ENCODE measurements around the gene TMCO4.

TMCO4 gene

GRCh38 chr1:19728413-19729145, 71.1 kb downstream of the TMCO4 start:
- TF ChIP-seq CTCF (IDR thresholded peaks at IDR 0.05; ENCODE audit: poor library complexity, severe bottlenecking): no peak
- Histone ChIP-seq H3K4me3 (ENCODE audit: severe bottlenecking) (no peak overlapping the region), H3K9me3 (ENCODE audit: severe bottlenecking) (no peaks in the 10 kb centered on the region), H3K4me1 (ENCODE audit: insufficient read depth, poor library complexity, severe bottlenecking) (no peaks in the 10 kb centered on the region), H3K27me3 (ENCODE audit: insufficient read depth, poor library complexity, severe bottlenecking) (no peaks in the 10 kb centered on the region), H3K27ac (ENCODE audit: poor library complexity, severe bottlenecking) (no peak overlapping the region), H3K36me3 (ENCODE audit: low read depth) (no peaks in the 10 kb centered on the region)
- DNase-seq (ENCODE audit: low spot score): no peak
- no peak for ATAC-seq (ENCODE audit: low read depth)

- TF ChIP-seq CTCF (IDR thresholded peaks at IDR 0.05; ENCODE audit: poor library complexity, severe bottlenecking): no peak
- no peaks in the 10 kb centered on the region for H3K27me3 ChIP-seq (ENCODE audit: insufficient read depth, poor library complexity, severe bottlenecking)
- no peak for ATAC-seq (ENCODE audit: low read depth)
Observed at GRCh38 chr1:19725606-19726005, 74.1 kb downstream of the TMCO4 start.

GRCh38 chr1:19723874-19724273, 75.8 kb downstream of the TMCO4 start:
- H3K4me1 ChIP-seq (ENCODE audit: insufficient read depth, poor library complexity, severe bottlenecking): no peaks in the 10 kb centered on the region
- ATAC-seq (ENCODE audit: low read depth) (no peak), DNase-seq (ENCODE audit: low spot score) (no peak)
- no peak overlapping the region for H3K27ac ChIP-seq (ENCODE audit: poor library complexity, severe bottlenecking)
- TF ChIP-seq CTCF (IDR thresholded peaks at IDR 0.05; ENCODE audit: poor library complexity, severe bottlenecking): no peak
- H3K4me3 ChIP-seq (ENCODE audit: severe bottlenecking): no peak overlapping the region
- H3K27me3 ChIP-seq (ENCODE audit: insufficient read depth, poor library complexity, severe bottlenecking): no peaks in the 10 kb centered on the region
- H3K36me3 ChIP-seq (ENCODE audit: low read depth): no peaks in the 10 kb centered on the region
- no peaks in the 10 kb centered on the region for H3K9me3 ChIP-seq (ENCODE audit: severe bottlenecking)

More at GRCh38 chr1:19725606-19726005, 74.1 kb downstream of the TMCO4 start:
- no peaks in the 10 kb centered on the region for H3K9me3 ChIP-seq (ENCODE audit: severe bottlenecking)
- H3K4me3 ChIP-seq (ENCODE audit: severe bottlenecking): no peak overlapping the region
- no peaks in the 10 kb centered on the region for H3K36me3 ChIP-seq (ENCODE audit: low read depth)
- no peak for DNase-seq (ENCODE audit: low spot score)
- no peaks in the 10 kb centered on the region for H3K4me1 ChIP-seq (ENCODE audit: insufficient read depth, poor library complexity, severe bottlenecking)
- H3K27ac ChIP-seq (ENCODE audit: poor library complexity, severe bottlenecking): no peak overlapping the region

GRCh38 chr1:19720973-19721372, 78.7 kb downstream of the TMCO4 start:
- H3K4me3 ChIP-seq (ENCODE audit: severe bottlenecking): no peak overlapping the region
- H3K36me3 ChIP-seq (ENCODE audit: low read depth): no peaks in the 10 kb centered on the region
- DNase-seq (ENCODE audit: low spot score): no peak
- no peak for TF ChIP-seq CTCF (IDR thresholded peaks at IDR 0.05; ENCODE audit: poor library complexity, severe bottlenecking)
- no peaks in the 10 kb centered on the region for H3K4me1 ChIP-seq (ENCODE audit: insufficient read depth, poor library complexity, severe bottlenecking)
- H3K9me3 ChIP-seq (ENCODE audit: severe bottlenecking): no peaks in the 10 kb centered on the region
- no peak for ATAC-seq (ENCODE audit: low read depth)
- no peaks in the 10 kb centered on the region for H3K27me3 ChIP-seq (ENCODE audit: insufficient read depth, poor library complexity, severe bottlenecking)
- H3K27ac ChIP-seq (ENCODE audit: poor library complexity, severe bottlenecking): no peak overlapping the region

- Histone ChIP-seq H3K36me3 (ENCODE audit: low read depth) (no peaks in the 10 kb centered on the region), H3K4me1 (ENCODE audit: insufficient read depth, poor library complexity, severe bottlenecking) (no peaks in the 10 kb centered on the region), H3K27me3 (ENCODE audit: insufficient read depth, poor library complexity, severe bottlenecking) (no peaks in the 10 kb centered on the region), H3K9me3 (ENCODE audit: severe bottlenecking) (no peaks in the 10 kb centered on the region), H3K4me3 (ENCODE audit: severe bottlenecking) (no peak overlapping the region), H3K27ac (ENCODE audit: poor library complexity, severe bottlenecking) (no peak overlapping the region)
- no peak for TF ChIP-seq CTCF (IDR thresholded peaks at IDR 0.05; ENCODE audit: poor library complexity, severe bottlenecking)
- DNase-seq (ENCODE audit: low spot score) (no peak), ATAC-seq (ENCODE audit: low read depth) (no peak)
Observed at GRCh38 chr1:19720174-19720573, 79.5 kb downstream of the TMCO4 start.

All from RWPE2 (cell line).